Thyroid gland (tissue), 4 donors: ENCODE measurements around the gene COG2. TPM values are rescaled to one million over a fixed set of nuclear protein-coding genes. Genes with fewer than 3 reads are reported as not detected.
A peak's percentile ranks its signal among the peaks of the same experiment; 100 is the strongest.

Experiments used
- DNase-seq, 2 donors: peaks; one replicate each; pipeline ENCODE4 v3.0.0-alpha.2; 2019
- H3K27ac ChIP-seq, 3 donors: fragments of 200-600 bp; sonication (generic); 1 replicate in 2 of 3; 2 replicates in 1 of 3; pipeline ENCODE4 v1.5.1; 2016 to 2019; ENCODE audit warnings: mild to moderate bottlenecking in 1 of 3, moderate library complexity in 1 of 3
- H3K27me3 ChIP-seq: fragments of 200-600 bp; sonication (generic); one replicate; pipeline ENCODE4 v1.5.1; 2019
- H3K36me3 ChIP-seq, 2 donors: fragments of 200-600 bp; sonication (generic); one replicate each; pipeline ENCODE4 v1.5.1; 2016 to 2019
- H3K4me1 ChIP-seq, 2 donors: fragments of 200-600 bp; sonication (generic); one replicate each; pipeline ENCODE4 v1.5.1; 2017 to 2019
- H3K4me3 ChIP-seq, 3 donors: fragments of 200-600 bp; sonication (generic); replicated peaks in 1 of 3; 1 replicate in 2 of 3; 2 replicates in 1 of 3; pipeline ENCODE4 v1.5.1; 2016; ENCODE audit warnings: mild to moderate bottlenecking in 1 of 3
- H3K9me3 ChIP-seq: fragments of 200-600 bp; sonication (generic); one replicate; pipeline ENCODE4 v1.5.1; 2017
- POLR2A ChIP-seq, 2 donors: fragments of 450-650 bp; IDR thresholded peaks; one replicate each; pipeline ENCODE4 v1.6.1; 2017; ENCODE audit warnings: antibody characterized with exemption in 2 of 2, mild to moderate bottlenecking in 2 of 2, moderate library complexity in 1 of 2
- WGBS, 2 donors: methylation state at CpG; one replicate each; pipeline ENCODE4 v1.1.5; 2017; 5-methylcytosine and 5-hydroxymethylcytosine counted together
- intact Hi-C: fragments of 100-400 bp; cut with DNase I; formaldehyde crosslinking; loops from one replicate; pipeline ENCODE4 v1.15.1; 2023
- total RNA-seq, 4 donors: library from RNA; depleted of rRNA; stranded (reverse); fragments of >200 nt; gene quantifications; one replicate each; pipeline ENCODE4 v1.2.3, GENCODE V29; 2016
- TF ChIP-seq, protein P1 (sequence below), 6 experiments: fragments of 200-600 bp in 3 of 6; fragments of 450-650 bp in 3 of 6; sonication (generic) in 3 of 6; IDR thresholded peaks; one replicate each; pipeline ENCODE4 v1.5.1; 2016 to 2019; ENCODE audit warnings: antibody characterized with exemption in 6 of 6, mild to moderate bottlenecking in 2 of 6, inconsistent platforms in 1 of 6, moderate library complexity in 1 of 6

COG2 gene
- total RNA-seq, 4 donors from 2014 or later, result 36.3 to 48.1 (median 37.5) TPM

DNA sequence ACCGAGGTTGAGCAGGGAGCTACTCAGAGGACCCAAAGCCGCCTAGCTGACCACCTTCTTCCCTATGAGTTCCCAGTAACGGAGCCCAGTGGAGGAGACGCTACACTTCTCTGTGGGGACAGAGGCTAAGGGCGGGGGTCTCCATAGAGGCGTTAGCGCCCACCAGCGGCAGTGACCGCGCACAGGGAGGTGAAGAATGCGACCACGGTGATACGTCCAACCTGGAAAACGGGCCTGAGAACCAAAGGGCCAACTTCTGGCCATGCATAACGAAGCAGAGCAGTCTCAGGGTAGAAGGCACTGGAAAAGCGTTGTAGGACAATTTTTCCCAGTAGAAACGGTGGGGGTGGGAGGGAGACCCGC, 400 bp upstream of the COG2 start:
- no peaks in the 10 kb centered on the region for H3K27me3 ChIP-seq
- intact Hi-C loops, result loop anchor here (5.0 kb wide), 1 partner anchor 130 kb away; no protein-coding TSS in a partner anchor
- no peaks in the 10 kb centered on the region for H3K9me3 ChIP-seq
- H3K27ac ChIP-seq, result no peak overlapping the region
- H3K4me1 ChIP-seq, result peaks cover 19 to 23% of the 10 kb centered on the region in 2 donors
- H3K4me3 ChIP-seq, result peak overlapping the region; percentile 3 to 93 (median 65)
- DNase-seq, result no peak
- no peaks in the 10 kb centered on the region for H3K36me3 ChIP-seq
- no peak for TF ChIP-seq POLR2A (IDR thresholded peaks at IDR 0.05)
- TF ChIP-seq, protein P1, sequence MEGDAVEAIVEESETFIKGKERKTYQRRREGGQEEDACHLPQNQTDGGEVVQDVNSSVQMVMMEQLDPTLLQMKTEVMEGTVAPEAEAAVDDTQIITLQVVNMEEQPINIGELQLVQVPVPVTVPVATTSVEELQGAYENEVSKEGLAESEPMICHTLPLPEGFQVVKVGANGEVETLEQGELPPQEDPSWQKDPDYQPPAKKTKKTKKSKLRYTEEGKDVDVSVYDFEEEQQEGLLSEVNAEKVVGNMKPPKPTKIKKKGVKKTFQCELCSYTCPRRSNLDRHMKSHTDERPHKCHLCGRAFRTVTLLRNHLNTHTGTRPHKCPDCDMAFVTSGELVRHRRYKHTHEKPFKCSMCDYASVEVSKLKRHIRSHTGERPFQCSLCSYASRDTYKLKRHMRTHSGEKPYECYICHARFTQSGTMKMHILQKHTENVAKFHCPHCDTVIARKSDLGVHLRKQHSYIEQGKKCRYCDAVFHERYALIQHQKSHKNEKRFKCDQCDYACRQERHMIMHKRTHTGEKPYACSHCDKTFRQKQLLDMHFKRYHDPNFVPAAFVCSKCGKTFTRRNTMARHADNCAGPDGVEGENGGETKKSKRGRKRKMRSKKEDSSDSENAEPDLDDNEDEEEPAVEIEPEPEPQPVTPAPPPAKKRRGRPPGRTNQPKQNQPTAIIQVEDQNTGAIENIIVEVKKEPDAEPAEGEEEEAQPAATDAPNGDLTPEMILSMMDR (IDR thresholded peaks at IDR 0.05), result no peak
- 4 to 8% methylated on average over 13 to 18 of the region's 18 CpGs for WGBS, 2 donors

DNA sequence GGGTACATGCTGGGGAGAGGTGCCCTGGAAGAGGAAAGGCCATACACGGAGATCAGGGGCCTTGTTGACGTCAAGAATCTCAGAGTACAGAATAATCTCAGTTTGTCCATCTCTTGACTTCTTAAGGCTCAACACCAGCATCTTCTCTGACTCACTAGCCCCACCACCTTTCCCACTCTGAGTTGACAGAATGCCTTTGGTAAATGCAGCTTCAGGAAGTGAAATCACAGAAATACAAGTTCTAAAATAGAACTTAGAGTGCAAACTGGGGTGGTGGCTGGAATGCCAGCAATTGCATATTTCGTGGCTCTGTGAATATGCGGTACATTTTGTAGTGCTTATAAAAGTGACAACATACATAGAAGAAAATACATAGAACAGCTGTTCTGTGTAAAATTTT, 1.6 kb downstream of the COG2 start:
- TF ChIP-seq POLR2A (IDR thresholded peaks at IDR 0.05), result no peak
- TF ChIP-seq, protein P1 (IDR thresholded peaks at IDR 0.05), result no peak
- no peak for DNase-seq
- 52 to 69% methylated on average over 4 of the region's 4 CpGs for whole genome bisulfite sequencing, 2 donors
- H3K36me3 ChIP-seq, result no peaks in the 10 kb centered on the region
- no peaks in the 10 kb centered on the region for H3K9me3 ChIP-seq
- intact Hi-C loops, result loop anchor here (5.0 kb wide), 1 partner anchor 128 kb away; no protein-coding TSS in a partner anchor
- peaks cover 19 to 23% of the 10 kb centered on the region in 2 donors for H3K4me1 ChIP-seq
- no peak overlapping the region for H3K27ac ChIP-seq
- no peak overlapping the region for H3K4me3 ChIP-seq
- H3K27me3 ChIP-seq, result no peaks in the 10 kb centered on the region

DNA sequence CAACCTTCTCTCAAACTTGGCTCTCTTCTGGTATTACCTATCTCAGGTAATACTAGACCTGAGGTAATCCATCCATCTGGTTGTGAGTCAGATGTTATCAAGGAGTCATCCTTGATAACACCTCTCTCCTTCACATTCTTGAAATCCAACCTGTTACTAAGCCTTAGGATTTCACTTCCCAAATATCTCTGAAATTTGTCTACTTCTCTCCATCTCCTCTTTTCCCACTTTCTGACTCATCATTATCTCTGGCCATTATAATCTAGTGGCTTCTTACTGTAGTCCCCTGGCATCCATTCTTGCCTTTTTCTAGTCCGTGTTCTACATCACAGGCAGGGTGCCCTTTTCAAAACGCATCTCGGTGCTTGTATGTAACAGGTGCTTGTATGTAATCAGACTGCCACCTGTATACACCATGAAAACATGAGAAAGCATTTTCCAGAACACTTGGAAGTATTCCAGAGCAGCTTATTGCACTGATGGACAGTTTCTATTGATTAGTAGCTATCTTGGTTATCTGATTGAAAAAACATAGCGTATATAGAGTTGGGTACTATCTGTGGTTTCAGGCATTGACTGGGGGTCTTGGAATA, 4.5 kb downstream of the COG2 start:
- no peak overlapping the region for H3K4me3 ChIP-seq
- WGBS, 2 donors, result 96 to 97% methylated on average over 4 of the region's 4 CpGs
- intact Hi-C loops, result no loop called here
- no peaks in the 10 kb centered on the region for H3K36me3 ChIP-seq
- TF ChIP-seq POLR2A (IDR thresholded peaks at IDR 0.05), result no peak
- TF ChIP-seq, protein P1 (IDR thresholded peaks at IDR 0.05), result no peak
- no peaks in the 10 kb centered on the region for H3K9me3 ChIP-seq
- H3K27me3 ChIP-seq, result no peaks in the 10 kb centered on the region
- H3K27ac ChIP-seq, result no peak overlapping the region
- peaks cover 19 to 20% of the 10 kb centered on the region in 2 donors for H3K4me1 ChIP-seq
- no peak for DNase-seq

DNA sequence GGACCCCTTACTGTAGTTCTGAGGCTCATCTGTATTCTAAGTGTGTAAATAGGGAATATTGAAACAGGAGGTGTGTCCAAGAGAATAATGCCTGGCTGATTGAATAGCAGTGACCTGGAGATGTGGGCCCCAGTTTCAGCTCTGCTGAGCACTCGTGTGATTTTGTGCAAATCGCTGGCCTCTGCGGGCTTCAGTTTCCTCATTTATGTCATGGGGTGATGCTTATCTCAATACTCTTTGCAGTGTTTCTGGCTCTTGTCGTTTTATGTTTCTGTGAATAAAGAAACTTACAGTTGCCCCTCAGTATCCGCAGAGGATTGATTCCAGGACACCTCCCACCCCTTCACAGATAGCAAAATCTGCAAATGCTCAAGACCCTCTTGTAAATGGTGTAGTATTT, 5.0 kb downstream of the COG2 start:
- no peak overlapping the region for H3K4me3 ChIP-seq
- intact Hi-C loops, result no loop called here
- no peak for DNase-seq
- H3K36me3 ChIP-seq, result no peaks in the 10 kb centered on the region
- WGBS, 2 donors, result 78 to 83% methylated on average over 5 of the region's 5 CpGs
- H3K27me3 ChIP-seq, result no peaks in the 10 kb centered on the region
- peaks cover 18 to 19% of the 10 kb centered on the region in 2 donors for H3K4me1 ChIP-seq
- H3K27ac ChIP-seq, result no peak overlapping the region
- TF ChIP-seq, protein P1 (IDR thresholded peaks at IDR 0.05), result no peak
- no peak for TF ChIP-seq POLR2A (IDR thresholded peaks at IDR 0.05)
- no peaks in the 10 kb centered on the region for H3K9me3 ChIP-seq

DNA sequence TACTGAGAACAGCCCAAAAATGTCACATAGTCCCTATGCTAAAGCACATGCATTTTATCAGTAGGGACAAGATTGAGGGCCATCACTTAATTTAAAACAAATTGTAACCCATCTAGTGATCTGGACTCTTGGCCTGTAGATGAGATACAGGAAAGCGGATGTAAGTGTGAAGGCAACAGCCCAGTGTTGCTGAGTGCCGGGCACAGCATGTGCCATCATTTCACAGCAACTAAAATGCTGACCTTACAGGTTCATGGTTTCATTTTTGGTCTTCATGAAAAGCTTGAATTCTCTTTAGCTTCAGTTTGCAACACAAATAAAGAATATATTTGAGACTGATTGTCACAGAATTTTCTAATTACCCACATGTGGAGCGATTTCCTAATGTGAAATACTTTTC, 5.8 kb downstream of the COG2 start:
- intact Hi-C loops, result no loop called here
- 95 to 98% methylated on average over 3 of the region's 3 CpGs for WGBS, 2 donors
- DNase-seq, result no peak
- no peak for TF ChIP-seq POLR2A (IDR thresholded peaks at IDR 0.05)
- TF ChIP-seq, protein P1 (IDR thresholded peaks at IDR 0.05), result no peak
- Histone ChIP-seq H3K27me3 (no peaks in the 10 kb centered on the region), H3K36me3 (no peaks in the 10 kb centered on the region), H3K4me1 (peaks cover 17 to 18% of the 10 kb centered on the region in 2 donors), H3K4me3 (no peak overlapping the region), H3K9me3 (no peaks in the 10 kb centered on the region), H3K27ac (no peak overlapping the region)
